GM12878 (cell line): ENCODE data around the gene KPNA4. TPM values are rescaled to one million over a fixed set of nuclear protein-coding genes. Genes with fewer than 3 reads are reported as not detected.
A peak's percentile ranks its signal among the peaks of the same experiment; 100 is the strongest.
"Not testable (repeated sequence)": the region's sequence is repeated elsewhere in the genome, so short reads cannot be mapped to it uniquely, and the experiment has no call there.

Source experiments
- ATAC-seq: fragments of 200-7000 bp; cut with Tn5 transposase; 3 replicates; pipeline ENCODE4 v1.9.1; 2020; ENCODE audit warnings: mild to moderate bottlenecking, moderate library complexity
- BruUV-seq: library from RNA; stranded (reverse); fragments of 400-500 nt; replicated peaks from 2 replicates; lab custom pipeline; 2021; lab: Mats Ljungman, UMichigan
- CTCF ChIA-PET: fragments of 300-600 bp; sonication (Branson Sonifier 250); formaldehyde crosslinking; extraction: SDS; loops from one replicate; lab custom pipeline; 2021; ENCODE audit warnings: inconsistent platforms; lab: Yijun Ruan, JAX
- POLR2A ChIA-PET: fragments of 350-600 bp; formaldehyde crosslinking; extraction: SDS; loops from one replicate; lab custom pipeline; 2021; ENCODE audit warnings: inconsistent platforms; lab: Charles Lee
- RAD21 ChIA-PET: fragments of 300-600 bp; sonication (Branson Sonifier 250); formaldehyde crosslinking; loops from one replicate; lab custom pipeline; 2023; ENCODE audit warnings: antibody characterized with exemption; ENCODE audit not compliant: unreplicated experiment; lab: Charles Lee
- SMC1A ChIA-PET: fragments of 300-600 bp; sonication (Branson Sonifier 250); formaldehyde crosslinking; loops from one replicate; lab custom pipeline; 2023; ENCODE audit not compliant: unreplicated experiment, uncharacterized antibody; lab: Charles Lee
- DNase-seq: peaks from one replicate; pipeline ENCODE4 v3.0.0-alpha.2; 2011; ENCODE audit warnings: low read depth, low spot score
- FAIRE-seq: peaks from 3 replicates; lab custom pipeline; 2011; peaks lifted over from hg19 to GRCh38; lab: Jason Lieb, UNC
- H2AFZ ChIP-seq: 2 replicates; pipeline ENCODE4 v1.6.0; 2011; ENCODE audit warnings: low read depth, low read length, control low read depth; ENCODE audit not compliant: control insufficient read depth
- H3K27ac ChIP-seq: 2 replicates; pipeline ENCODE4 v1.5.1; 2011; ENCODE audit warnings: control low read depth; ENCODE audit not compliant: control insufficient read depth, insufficient read depth
- H3K27me3 ChIP-seq, 2 experiments: replicated peaks in 1 of 2; 2 replicates each; pipeline versions ENCODE4 v1.6.0 to v1.6.1; 2011; ENCODE audit warnings: low read length in 1 of 2; ENCODE audit not compliant: control insufficient read depth in 2 of 2, insufficient read depth in 2 of 2
- H3K36me3 ChIP-seq, 2 experiments: 2 replicates each; pipeline ENCODE4 v1.5.1; 2011; ENCODE audit warnings: low read length in 1 of 2; ENCODE audit not compliant: control insufficient read depth in 2 of 2, insufficient read depth in 2 of 2
- H3K4me1 ChIP-seq: 2 replicates; pipeline ENCODE4 v1.6.1; 2011; ENCODE audit warnings: mild to moderate bottlenecking, low read length, moderate library complexity, mixed read lengths; ENCODE audit not compliant: control insufficient read depth, insufficient read depth
- H3K4me2 ChIP-seq: 2 replicates; pipeline ENCODE4 v1.6.0; 2011; ENCODE audit warnings: control low read depth; ENCODE audit not compliant: control insufficient read depth, insufficient read depth
- H3K4me3 ChIP-seq: fragments of 200-600 bp; sonication (generic); 2 replicates; pipeline ENCODE4 v1.5.1; 2016
- H3K79me2 ChIP-seq: 2 replicates; pipeline ENCODE4 v1.6.0; 2011; ENCODE audit warnings: low read length; ENCODE audit not compliant: control insufficient read depth, insufficient read depth
- H3K9ac ChIP-seq: 2 replicates; pipeline ENCODE4 v1.8.0; 2011; ENCODE audit warnings: low read length, control low read depth, mixed read lengths; ENCODE audit not compliant: control insufficient read depth, insufficient read depth
- H3K9me3 ChIP-seq: replicated peaks from 3 replicates; pipeline ENCODE4 v1.5.1; 2011; ENCODE audit warnings: mild to moderate bottlenecking, low read length; ENCODE audit not compliant: control insufficient read depth, insufficient read depth
- H4K20me1 ChIP-seq: 2 replicates; pipeline ENCODE4 v1.6.0; 2011; ENCODE audit not compliant: control insufficient read depth, insufficient read depth
- BCL11A ChIP-seq: IDR thresholded peaks from 2 replicates; pipeline ENCODE4 v1.6.1; 2011; ENCODE audit warnings: low read depth, low read length
- KAT2A ChIP-seq: conservative IDR thresholded peaks from 2 replicates; pipeline ENCODE4 v1.6.1; 2011; ENCODE audit warnings: low read depth, low read length; ENCODE audit not compliant: control insufficient read depth
- RAD21 ChIP-seq: IDR thresholded peaks from 2 replicates; pipeline ENCODE4 v1.6.1; 2011; ENCODE audit warnings: mild to moderate bottlenecking, low read depth, low read length, moderate library complexity; ENCODE audit not compliant: insufficient read depth
- RELA ChIP-seq: fragments of 450-650 bp; IDR thresholded peaks from 2 replicates; pipeline ENCODE4 v1.8.0; 2014; ENCODE audit warnings: borderline replicate concordance; ENCODE audit not compliant: partially characterized antibody
- SREBF2 ChIP-seq: IDR thresholded peaks from 2 replicates; pipeline ENCODE4 v1.6.1; 2012; ENCODE audit warnings: mild to moderate bottlenecking, low read length
- STAT1 ChIP-seq: fragments of 450-650 bp; conservative IDR thresholded peaks from 2 replicates; pipeline ENCODE4 v1.6.1; 2014; ENCODE audit warnings: antibody characterized with exemption, mild to moderate bottlenecking
- ZNF622 ChIP-seq: fragments of 450-650 bp; IDR thresholded peaks from 2 replicates; pipeline ENCODE4 v1.6.1; 2017; ENCODE audit warnings: mild to moderate bottlenecking, inconsistent platforms
- WGBS: methylation state at CpG from one replicate; pipeline ENCODE4 v1.1.6; 2016; ENCODE audit warnings: low lambda C conversion rate; ENCODE audit not compliant: insufficient replicate concordance, insufficient coverage; ENCODE audit errors: missing lambda C conversion rate; 5-methylcytosine and 5-hydroxymethylcytosine counted together
- in situ Hi-C: fragments of 300-500 bp; cut with MboI; formaldehyde crosslinking; loops from 9 replicates; pipeline ENCODE4 v1.14.3; 2018; ENCODE audit warnings: mixed read lengths
- intact Hi-C: fragments of 100-400 bp; cut with micrococcal nuclease; formaldehyde crosslinking; loops from one replicate; pipeline ENCODE4 v1.14.2; 2022; ENCODE audit not compliant: unreplicated experiment
- polyA plus RNA-seq, 11 experiments: library from polyadenylated mRNA; depleted of rRNA in 4 of 11; unstranded in 6 of 11; stranded (reverse) in 5 of 11; fragments of >200 nt; fragmentation: Nextera tagmentation in 4 of 11; fragmentation: Illumina TruSeq in 1 of 11; extraction: Ambion mirVana in 4 of 11; extraction: Trizol in 1 of 11; gene quantifications; 1 replicate in 1 of 11; 2 replicates in 10 of 11; pipeline versions ENCODE4 v1.2.1 to v1.2.3, GENCODE V29; 2011 to 2016; ENCODE audit warnings: inconsistent platforms in 2 of 11, missing spikeins in 2 of 11, low read depth in 1 of 11
- total RNA-seq, 4 experiments: library from RNA; depleted of rRNA in 3 of 4; stranded (reverse); fragments of >200 nt in 3 of 4; fragmentation: Illumina TruSeq in 1 of 4; extraction: Trizol in 1 of 4; gene quantifications; 2 replicates each; pipeline versions ENCODE4 v1.2.1 to v1.2.3, GENCODE V29; 2013 to 2021
- TF ChIP-seq, protein P1 (sequence below): IDR thresholded peaks from 2 replicates; pipeline ENCODE4 v1.6.1; 2012; ENCODE audit warnings: low read depth, low read length, improper control_type of control experiment
- TF ChIP-seq, protein P2 (sequence below): IDR thresholded peaks from 2 replicates; pipeline ENCODE4 v1.6.1; 2011; ENCODE audit warnings: low read depth, mild to moderate bottlenecking, low read length, moderate library complexity, borderline replicate concordance; ENCODE audit errors: extremely low read depth
- TF ChIP-seq, protein P3 (sequence below): IDR thresholded peaks from 2 replicates; pipeline ENCODE4 v1.6.1; 2012; ENCODE audit warnings: low read length, inconsistent platforms

Gene KPNA4
- total and polyA plus RNA-seq, 10 of the 15 experiments (the other 5 are each of a cell fraction or from before 2014, with no cell fraction given) = 9.9 to 40.6 (median 18.1) TPM

DNA sequence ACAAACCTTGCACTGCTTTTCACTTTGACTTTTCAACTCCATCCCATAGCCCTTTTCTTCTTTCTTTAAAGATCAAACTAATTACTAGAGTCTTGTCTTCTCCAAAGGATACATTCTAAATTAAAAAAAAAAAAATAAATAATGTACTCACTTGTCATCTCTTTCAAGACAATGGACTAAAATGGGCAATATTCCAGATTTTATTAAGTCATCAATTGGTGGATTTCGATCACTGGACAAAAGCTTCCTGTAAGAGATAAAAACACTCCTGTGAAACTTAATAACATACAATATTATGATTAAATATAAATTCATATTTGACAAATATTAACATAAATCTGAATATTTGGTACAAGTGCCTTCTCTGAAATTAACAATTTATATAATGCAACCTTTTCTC lies 34.1 kb downstream of the KPNA4 start (continued):
- TF ChIP-seq, protein P1, sequence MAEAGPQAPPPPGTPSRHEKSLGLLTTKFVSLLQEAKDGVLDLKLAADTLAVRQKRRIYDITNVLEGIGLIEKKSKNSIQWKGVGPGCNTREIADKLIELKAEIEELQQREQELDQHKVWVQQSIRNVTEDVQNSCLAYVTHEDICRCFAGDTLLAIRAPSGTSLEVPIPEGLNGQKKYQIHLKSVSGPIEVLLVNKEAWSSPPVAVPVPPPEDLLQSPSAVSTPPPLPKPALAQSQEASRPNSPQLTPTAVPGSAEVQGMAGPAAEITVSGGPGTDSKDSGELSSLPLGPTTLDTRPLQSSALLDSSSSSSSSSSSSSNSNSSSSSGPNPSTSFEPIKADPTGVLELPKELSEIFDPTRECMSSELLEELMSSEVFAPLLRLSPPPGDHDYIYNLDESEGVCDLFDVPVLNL = no peak

DNA sequence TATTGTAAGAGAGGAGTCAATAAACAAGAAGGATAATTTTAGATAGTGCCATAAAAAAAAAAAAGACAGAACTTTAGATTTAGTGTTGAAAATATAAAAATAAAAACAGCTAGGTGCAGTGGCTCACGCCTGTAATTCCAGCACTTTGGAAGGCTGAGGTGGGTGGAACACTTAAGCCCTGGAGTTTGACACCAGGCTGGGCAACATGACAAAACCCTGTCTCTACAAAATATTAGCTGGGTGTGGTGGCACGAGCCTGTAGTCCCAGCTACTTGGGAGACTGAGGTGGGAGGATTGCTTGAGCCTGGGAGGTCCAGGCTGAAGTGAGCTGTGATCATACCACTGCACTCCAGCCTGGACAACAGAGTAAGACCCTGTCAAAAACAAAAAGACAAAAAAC lies 49.0 kb downstream of the KPNA4 start:
- in situ Hi-C loops, H3K27me3 ChIP-seq, H3K27ac ChIP-seq, DNase-seq, POLR2A ChIA-PET, H4K20me1 ChIP-seq, H2AFZ ChIP-seq, H3K9ac ChIP-seq, H3K4me1 ChIP-seq, H3K9me3 ChIP-seq, H3K79me2 ChIP-seq, BruUV-seq, ATAC-seq, H3K4me3 ChIP-seq, CTCF ChIA-PET, FAIRE-seq, H3K4me2 ChIP-seq, RAD21 ChIA-PET, intact Hi-C loops: not testable (repeated sequence)
- peaks cover 1 to 36% of the 10 kb centered on the region in 2 experiments; a peak in 3 of 4 replicates for H3K36me3 ChIP-seq
- SMC1A ChIA-PET = interaction anchor here (1.3 kb wide), 1 partner anchor 19 kb away, joined by 3 read pairs; no protein-coding TSS in a partner anchor
- 96% methylated on average over 2 of the region's 2 CpGs for WGBS

DNA sequence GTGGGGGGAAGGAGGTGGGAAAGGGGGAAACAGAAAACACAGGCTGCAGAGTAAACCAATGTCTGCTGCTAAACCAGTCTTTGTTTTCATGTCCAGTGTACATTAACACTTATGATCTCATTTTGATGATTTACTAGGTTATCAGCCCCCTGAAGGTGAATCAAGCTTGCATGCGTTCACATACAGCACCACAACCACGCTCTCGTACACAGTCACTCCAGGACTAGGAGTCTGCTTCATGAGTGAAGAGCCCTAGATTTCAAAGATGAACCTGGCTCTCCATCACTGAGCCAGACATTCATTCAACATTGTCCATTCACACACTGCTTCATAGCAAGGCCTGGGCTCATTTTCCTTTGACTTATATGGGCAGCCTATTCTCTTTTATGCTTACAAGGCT lies 64.0 kb downstream of the KPNA4 start:
- ChIA-PET SMC1A (no interaction called here), CTCF (no interaction called here), RAD21 (no interaction called here), POLR2A (no interaction called here)
- FAIRE-seq (no peak), DNase-seq (no peak), ATAC-seq (no peak)
- Histone ChIP-seq H3K36me3 (peaks cover 4 to 5% of the 10 kb centered on the region in 2 experiments), H2AFZ (no peak overlapping the region), H3K4me3 (no peak overlapping the region), H3K27me3 (no peaks in the 10 kb centered on the region), H3K9me3 (no peaks in the 10 kb centered on the region), H4K20me1 (no peaks in the 10 kb centered on the region), H3K79me2 (no peaks in the 10 kb centered on the region), H3K27ac (no peak overlapping the region), H3K4me1 (no peaks in the 10 kb centered on the region), H3K9ac (no peak overlapping the region), H3K4me2 (no peak overlapping the region)
- in situ Hi-C loops = no loop called here
- WGBS = 95% methylated on average over 3 of the region's 3 CpGs
- BruUV-seq = TSS peak; percentile 26
- intact Hi-C loops = no loop called here
- no peak for TF ChIP-seq ZNF622
- TF ChIP-seq, protein P2, sequence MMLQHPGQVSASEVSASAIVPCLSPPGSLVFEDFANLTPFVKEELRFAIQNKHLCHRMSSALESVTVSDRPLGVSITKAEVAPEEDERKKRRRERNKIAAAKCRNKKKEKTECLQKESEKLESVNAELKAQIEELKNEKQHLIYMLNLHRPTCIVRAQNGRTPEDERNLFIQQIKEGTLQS = no peak
- no peak for TF ChIP-seq RAD21
- TF ChIP-seq, protein P3, sequence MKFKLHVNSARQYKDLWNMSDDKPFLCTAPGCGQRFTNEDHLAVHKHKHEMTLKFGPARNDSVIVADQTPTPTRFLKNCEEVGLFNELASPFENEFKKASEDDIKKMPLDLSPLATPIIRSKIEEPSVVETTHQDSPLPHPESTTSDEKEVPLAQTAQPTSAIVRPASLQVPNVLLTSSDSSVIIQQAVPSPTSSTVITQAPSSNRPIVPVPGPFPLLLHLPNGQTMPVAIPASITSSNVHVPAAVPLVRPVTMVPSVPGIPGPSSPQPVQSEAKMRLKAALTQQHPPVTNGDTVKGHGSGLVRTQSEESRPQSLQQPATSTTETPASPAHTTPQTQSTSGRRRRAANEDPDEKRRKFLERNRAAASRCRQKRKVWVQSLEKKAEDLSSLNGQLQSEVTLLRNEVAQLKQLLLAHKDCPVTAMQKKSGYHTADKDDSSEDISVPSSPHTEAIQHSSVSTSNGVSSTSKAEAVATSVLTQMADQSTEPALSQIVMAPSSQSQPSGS = no peak
- no peak for TF ChIP-seq SREBF2
- TF ChIP-seq KAT2A = no peak
- no peak for TF ChIP-seq RELA
- TF ChIP-seq BCL11A = no peak
- TF ChIP-seq STAT1 = no peak
